HCT116 (cell line): Measurements from ENCODE around the gene C18orf32. TPM values are rescaled to one million over a fixed set of nuclear protein-coding genes. Genes with fewer than 3 reads are reported as not detected.
"Not testable (repeated sequence)": the region's sequence is repeated elsewhere in the genome, so short reads cannot be mapped to it uniquely, and the experiment has no call there.

Source experiments
- ATAC-seq: fragments of 200-7000 bp; cut with Tn5 transposase; 2 replicates; pipeline ENCODE4 v1.9.1; 2020; ENCODE audit warnings: mild to moderate bottlenecking, moderate library complexity
- BruUV-seq: library from RNA; stranded (reverse); fragments of 400-500 nt; replicated peaks from 2 replicates; lab custom pipeline; 2021; lab: Mats Ljungman, UMichigan
- CTCF ChIA-PET: fragments of 300-600 bp; sonication (Branson Sonifier 250); formaldehyde crosslinking; loops from one replicate; lab custom pipeline; 2021; ENCODE audit warnings: antibody characterized with exemption; lab: Charles Lee
- POLR2A ChIA-PET: fragments of 300-600, 350-600 bp; sonication (Branson Sonifier 250); formaldehyde crosslinking; loops from one replicate; lab custom pipeline; 2021; ENCODE audit warnings: antibody characterized with exemption; lab: Charles Lee
- RAD21 ChIA-PET, 2 experiments: fragments of 300-600 bp; sonication (Branson Sonifier 250); formaldehyde crosslinking; loops; one replicate each; lab custom pipeline; 2023; ENCODE audit warnings: low total read pairs in 2 of 2; ENCODE audit not compliant: uncharacterized antibody in 2 of 2, unreplicated experiment in 2 of 2, low non-redundant PET in 1 of 2; lab: Charles Lee
- DNase-seq: peaks from one replicate; pipeline ENCODE4 v3.0.0-alpha.2; 2010; ENCODE audit warnings: low read depth, low spot score
- H2AFZ ChIP-seq: fragments of 200-600 bp; shearing (Covaris generic), sonication (generic); 2 replicates; pipeline ENCODE4 v1.6.1; 2017; ENCODE audit warnings: low read depth, mixed run types, mixed read lengths, antibody characterized with exemption, low read length; ENCODE audit not compliant: poor library complexity, severe bottlenecking
- H3K27ac ChIP-seq: 2 replicates; pipeline ENCODE4 v1.5.1; 2012; ENCODE audit warnings: low read depth, low read length
- H3K27me3 ChIP-seq: fragments of 200-600 bp; sonication (generic); 2 replicates; pipeline ENCODE4 v1.6.1; 2016; ENCODE audit warnings: mixed run types, low read length, mixed read lengths; ENCODE audit not compliant: insufficient read depth
- H3K36me3 ChIP-seq, 2 experiments: fragments of 200-500 bp in 1 of 2; fragments of 200-600 bp in 1 of 2; sonication (Bioruptor generic) in 1 of 2; sonication (generic) in 1 of 2; 2 replicates each; pipeline versions ENCODE4 v1.5.1 to v1.6.1; 2014 to 2016; ENCODE audit warnings: low read length in 2 of 2, inconsistent platforms in 1 of 2, mixed read lengths in 1 of 2, mixed run types in 1 of 2; ENCODE audit not compliant: insufficient read depth in 2 of 2, control insufficient read depth in 1 of 2
- H3K4me1 ChIP-seq, 2 experiments: fragments of 200-600 bp in 1 of 2; sonication (generic) in 1 of 2; 2 replicates each; pipeline versions ENCODE4 v1.5.1 to v1.6.1; 2012 to 2017; ENCODE audit warnings: low read length in 2 of 2, inconsistent platforms in 1 of 2, mild to moderate bottlenecking in 1 of 2, mixed read lengths in 1 of 2, mixed run types in 1 of 2, moderate library complexity in 1 of 2; ENCODE audit not compliant: insufficient read depth in 2 of 2, control insufficient read depth in 1 of 2
- H3K4me2 ChIP-seq: fragments of 200-600 bp; sonication (generic); 2 replicates; pipeline ENCODE4 v1.6.1; 2017; ENCODE audit warnings: mixed run types, low read length, mixed read lengths
- H3K4me3 ChIP-seq, 2 experiments: fragments of 200-600 bp in 1 of 2; sonication (generic) in 1 of 2; replicated peaks in 1 of 2; 2 replicates each; pipeline ENCODE4 v1.5.1; 2011 to 2016; ENCODE audit warnings: low read length in 2 of 2, control low read depth in 1 of 2, low read depth in 1 of 2, mild to moderate bottlenecking in 1 of 2, mixed read lengths in 1 of 2, mixed run types in 1 of 2
- H3K79me2 ChIP-seq: fragments of 200-600 bp; sonication (generic); 2 replicates; pipeline ENCODE4 v1.6.1; 2017; ENCODE audit warnings: mild to moderate bottlenecking, mixed run types, low read length, moderate library complexity, mixed read lengths; ENCODE audit not compliant: insufficient read depth
- H3K9ac ChIP-seq: fragments of 200-600 bp; sonication (generic); 2 replicates; pipeline ENCODE4 v1.6.1; 2016; ENCODE audit warnings: low read length, mixed read lengths
- H3K9me2 ChIP-seq: fragments of 200-600 bp; sonication (generic), shearing (Covaris generic); 2 replicates; pipeline ENCODE4 v1.6.1; 2017; ENCODE audit warnings: mixed run types, mild to moderate bottlenecking, moderate library complexity; ENCODE audit not compliant: insufficient read depth
- H3K9me3 ChIP-seq, 2 experiments: fragments of 200-500 bp in 1 of 2; fragments of 200-600 bp in 1 of 2; sonication (Bioruptor generic) in 1 of 2; sonication (generic) in 1 of 2; 2 replicates each; pipeline ENCODE4 v1.6.1; 2014 to 2017; ENCODE audit warnings: low read length in 2 of 2, mixed read lengths in 2 of 2, inconsistent platforms in 1 of 2, low read depth in 1 of 2, mild to moderate bottlenecking in 1 of 2, mixed run types in 1 of 2, moderate library complexity in 1 of 2; ENCODE audit not compliant: control insufficient read depth in 1 of 2, insufficient read depth in 1 of 2
- H4K20me1 ChIP-seq: fragments of 200-600 bp; sonication (generic), shearing (Covaris generic); 2 replicates; pipeline ENCODE4 v1.6.1; 2017; ENCODE audit warnings: mixed run types, mild to moderate bottlenecking, moderate library complexity; ENCODE audit not compliant: insufficient read depth
- ATF3 ChIP-seq: IDR thresholded peaks from 2 replicates; pipeline ENCODE4 v1.6.1; 2012
- POLR2A ChIP-seq: IDR thresholded peaks from 2 replicates; pipeline ENCODE4 v1.7.0; 2011; ENCODE audit warnings: borderline replicate concordance; ENCODE audit not compliant: insufficient read depth, insufficient read length; ENCODE audit errors: extremely low read depth
- RAD21 ChIP-seq: IDR thresholded peaks from 2 replicates; pipeline ENCODE4 v1.6.1; 2012; ENCODE audit warnings: low read depth, mild to moderate bottlenecking
- YY1 ChIP-seq: IDR thresholded peaks from 2 replicates; pipeline ENCODE4 v1.6.1; 2011; ENCODE audit warnings: low read length, low read depth, moderate library complexity, mild to moderate bottlenecking; ENCODE audit not compliant: insufficient replicate concordance; ENCODE audit errors: extremely low read depth
- intact Hi-C: fragments of 100-400 bp; cut with micrococcal nuclease; formaldehyde crosslinking; loops from 2 replicates; pipeline ENCODE4 v1.10.0; 2022
- total RNA-seq: library from RNA; stranded (reverse); gene quantifications from one replicate; pipeline ENCODE4 v1.2.1, GENCODE V29; 2021; ENCODE audit not compliant: unreplicated experiment
- TF ChIP-seq, protein P1 (sequence below), 3 experiments: fragments of 200-600 bp in 1 of 3; sonication (generic) in 1 of 3; IDR thresholded peaks in 2 of 3; conservative IDR thresholded peaks in 1 of 3; 2 replicates each; pipeline ENCODE4 v1.5.1; 2012 to 2017; ENCODE audit warnings: low read depth in 2 of 3, low read length in 2 of 3, antibody characterized with exemption in 1 of 3, borderline replicate concordance in 1 of 3, control low read depth in 1 of 3, mild to moderate bottlenecking in 1 of 3, mixed read lengths in 1 of 3, mixed run types in 1 of 3, moderate library complexity in 1 of 3; ENCODE audit not compliant: insufficient read depth in 1 of 3

The C18orf32 gene
- total RNA-seq, 1 experiment from 2014 or later: 35.0 TPM

DNA sequence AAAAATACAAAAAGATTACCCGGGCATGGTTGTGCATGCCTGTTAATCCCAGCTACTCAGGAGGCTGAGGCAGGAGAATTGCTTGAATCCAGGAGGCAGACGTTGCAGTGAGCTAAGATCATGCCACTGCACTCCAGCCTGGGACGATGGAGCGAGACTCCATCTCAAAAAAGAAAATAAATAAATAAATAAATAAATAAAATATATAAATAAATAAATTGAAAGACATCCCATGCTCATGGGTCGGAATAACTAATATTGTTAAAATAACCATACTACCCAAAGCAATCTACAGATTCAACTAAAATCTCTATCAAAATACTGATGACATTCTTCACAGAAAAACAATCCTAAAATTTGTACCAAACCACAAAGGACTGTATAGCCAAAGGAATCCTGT, 19.4 kb upstream of the C18orf32 start:
- POLR2A ChIA-PET, H3K4me2 ChIP-seq, H3K4me3 ChIP-seq, H3K27ac ChIP-seq, CTCF ChIA-PET, H3K79me2 ChIP-seq, DNase-seq, H2AFZ ChIP-seq, H3K9me3 ChIP-seq, H3K9me2 ChIP-seq, H3K4me1 ChIP-seq, H3K27me3 ChIP-seq, H4K20me1 ChIP-seq, ATAC-seq, RAD21 ChIA-PET, intact Hi-C loops, H3K36me3 ChIP-seq, H3K9ac ChIP-seq, BruUV-seq: not testable (repeated sequence)

- ChIA-PET RAD21 (no interaction called here), CTCF (interaction anchor here (1.1 kb wide), 1 partner anchor 222 kb away, joined by 5 read pairs; no protein-coding TSS in a partner anchor), POLR2A (interaction anchor here (0.6 kb wide), 1 partner anchor 1344 kb away, joined by 4 read pairs; no protein-coding TSS in a partner anchor)
- BruUV-seq: no TSS peak
- Histone ChIP-seq H3K9ac (no peak overlapping the region), H3K4me1 (no peaks in the 10 kb centered on the region), H3K27me3 (no peaks in the 10 kb centered on the region), H3K4me3 (no peak overlapping the region), H3K79me2 (no peaks in the 10 kb centered on the region), H3K36me3 (no peaks in the 10 kb centered on the region), H3K27ac (no peak overlapping the region), H3K4me2 (no peak overlapping the region), H2AFZ (no peak overlapping the region), H4K20me1 (no peaks in the 10 kb centered on the region), H3K9me2 (no peaks in the 10 kb centered on the region), H3K9me3 (no peaks in the 10 kb centered on the region)
- no peak for DNase-seq
- intact Hi-C loops: no loop called here
- TF ChIP-seq, protein P1, sequence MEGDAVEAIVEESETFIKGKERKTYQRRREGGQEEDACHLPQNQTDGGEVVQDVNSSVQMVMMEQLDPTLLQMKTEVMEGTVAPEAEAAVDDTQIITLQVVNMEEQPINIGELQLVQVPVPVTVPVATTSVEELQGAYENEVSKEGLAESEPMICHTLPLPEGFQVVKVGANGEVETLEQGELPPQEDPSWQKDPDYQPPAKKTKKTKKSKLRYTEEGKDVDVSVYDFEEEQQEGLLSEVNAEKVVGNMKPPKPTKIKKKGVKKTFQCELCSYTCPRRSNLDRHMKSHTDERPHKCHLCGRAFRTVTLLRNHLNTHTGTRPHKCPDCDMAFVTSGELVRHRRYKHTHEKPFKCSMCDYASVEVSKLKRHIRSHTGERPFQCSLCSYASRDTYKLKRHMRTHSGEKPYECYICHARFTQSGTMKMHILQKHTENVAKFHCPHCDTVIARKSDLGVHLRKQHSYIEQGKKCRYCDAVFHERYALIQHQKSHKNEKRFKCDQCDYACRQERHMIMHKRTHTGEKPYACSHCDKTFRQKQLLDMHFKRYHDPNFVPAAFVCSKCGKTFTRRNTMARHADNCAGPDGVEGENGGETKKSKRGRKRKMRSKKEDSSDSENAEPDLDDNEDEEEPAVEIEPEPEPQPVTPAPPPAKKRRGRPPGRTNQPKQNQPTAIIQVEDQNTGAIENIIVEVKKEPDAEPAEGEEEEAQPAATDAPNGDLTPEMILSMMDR (IDR thresholded peaks at IDR 0.05 in 2 of 3, conservative IDR thresholded peaks at IDR 0.05 in 1 of 3; ENCODE audit: borderline replicate concordance in 1 of 3, insufficient read depth in 1 of 3, low read depth in 2 of 3, low read length in 2 of 3): no peak
- TF ChIP-seq YY1: no peak
- TF ChIP-seq ATF3: no peak
- no peak for TF ChIP-seq RAD21
- TF ChIP-seq POLR2A: no peak
- ATAC-seq: no peak
Observed at GRCh38 chr18:49503931-49504330, 16.9 kb upstream of the C18orf32 start.
